GM19023 (cell line): ENCODE data around the gene ZFHX3.

Experiments used
- ATAC-seq: cut with Tn5 transposase; IDR thresholded peaks from one replicate; pipeline ENCODE4 v1.9.1; 2021; ENCODE audit warnings: mild to moderate bottlenecking, moderate library complexity; ENCODE audit not compliant: unreplicated experiment

The ZFHX3 gene

GRCh38 chr16:72983241-72983640 is 64.7 kb downstream of the ZFHX3 start:
- no peak for ATAC-seq

GRCh38 chr16:72979974-72980373 is 68.0 kb downstream of the ZFHX3 start:
- no peak for ATAC-seq

GRCh38 chr16:72978212-72978611 is 69.7 kb downstream of the ZFHX3 start:
- no peak for ATAC-seq

- no peak for ATAC-seq
Observed at GRCh38 chr16:72977127-72977526, 70.8 kb downstream of the ZFHX3 start.

GRCh38 chr16:72976438-72977064 is 71.4 kb downstream of the ZFHX3 start:
- ATAC-seq = no peak

GRCh38 chr16:72975809-72976437 is 72.0 kb downstream of the ZFHX3 start:
- ATAC-seq = no peak

- ATAC-seq = no peak
Observed at GRCh38 chr16:72974142-72974769, 73.7 kb downstream of the ZFHX3 start.

- ATAC-seq = no peak
Observed at GRCh38 chr16:72972878-72973571, 74.9 kb downstream of the ZFHX3 start.

GRCh38 chr16:72971370-72971769 is 76.6 kb downstream of the ZFHX3 start:
- no peak for ATAC-seq

- ATAC-seq = no peak
Observed at GRCh38 chr16:72970656-72971055, 77.3 kb downstream of the ZFHX3 start.

GRCh38 chr16:72969812-72970211 is 78.1 kb downstream of the ZFHX3 start:
- no peak for ATAC-seq

- no peak for ATAC-seq
Observed at GRCh38 chr16:72969146-72969545, 78.8 kb downstream of the ZFHX3 start.

- ATAC-seq = no peak
Observed at GRCh38 chr16:72967941-72968340, 80.0 kb downstream of the ZFHX3 start.

- ATAC-seq = no peak
Observed at GRCh38 chr16:72963533-72964315, 84.2 kb downstream of the ZFHX3 start.

GRCh38 chr16:72962347-72962746 is 85.6 kb downstream of the ZFHX3 start:
- ATAC-seq = no peak

GRCh38 chr16:72961863-72962262 is 86.1 kb downstream of the ZFHX3 start:
- no peak for ATAC-seq

GRCh38 chr16:72961115-72961832 is 86.7 kb downstream of the ZFHX3 start:
- no peak for ATAC-seq

- no peak for ATAC-seq
Observed at GRCh38 chr16:72960101-72960500, 87.8 kb downstream of the ZFHX3 start.

- no peak for ATAC-seq
Observed at GRCh38 chr16:72959301-72959996, 88.5 kb downstream of the ZFHX3 start.
